NB4 (cell line): ENCODE results near the gene MORC2.

Source experiments
- POLR2A ChIP-seq: IDR thresholded peaks from 2 replicates; pipeline ENCODE4 v1.6.1; 2011; ENCODE audit warnings: mild to moderate bottlenecking; ENCODE audit not compliant: insufficient read length; ENCODE audit errors: extremely low read depth
- TF ChIP-seq, protein P1 (sequence below): IDR thresholded peaks from one replicate; pipeline ENCODE4 v1.5.1; 2012; ENCODE audit warnings: low read depth, low read length

GRCh38 chr22:30992565-30992964, 24.0 kb upstream of the MORC2 start:
- TF ChIP-seq, protein P1, sequence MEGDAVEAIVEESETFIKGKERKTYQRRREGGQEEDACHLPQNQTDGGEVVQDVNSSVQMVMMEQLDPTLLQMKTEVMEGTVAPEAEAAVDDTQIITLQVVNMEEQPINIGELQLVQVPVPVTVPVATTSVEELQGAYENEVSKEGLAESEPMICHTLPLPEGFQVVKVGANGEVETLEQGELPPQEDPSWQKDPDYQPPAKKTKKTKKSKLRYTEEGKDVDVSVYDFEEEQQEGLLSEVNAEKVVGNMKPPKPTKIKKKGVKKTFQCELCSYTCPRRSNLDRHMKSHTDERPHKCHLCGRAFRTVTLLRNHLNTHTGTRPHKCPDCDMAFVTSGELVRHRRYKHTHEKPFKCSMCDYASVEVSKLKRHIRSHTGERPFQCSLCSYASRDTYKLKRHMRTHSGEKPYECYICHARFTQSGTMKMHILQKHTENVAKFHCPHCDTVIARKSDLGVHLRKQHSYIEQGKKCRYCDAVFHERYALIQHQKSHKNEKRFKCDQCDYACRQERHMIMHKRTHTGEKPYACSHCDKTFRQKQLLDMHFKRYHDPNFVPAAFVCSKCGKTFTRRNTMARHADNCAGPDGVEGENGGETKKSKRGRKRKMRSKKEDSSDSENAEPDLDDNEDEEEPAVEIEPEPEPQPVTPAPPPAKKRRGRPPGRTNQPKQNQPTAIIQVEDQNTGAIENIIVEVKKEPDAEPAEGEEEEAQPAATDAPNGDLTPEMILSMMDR: no peak
- no peak for TF ChIP-seq POLR2A
